ACC112 (cell line): ENCODE measurements around the gene RGS14.

ENCODE experiments used
- H2AFZ ChIP-seq: fragments of 200-600 bp; sonication (generic); one replicate; pipeline ENCODE4 v1.6.0; 2017; ENCODE audit warnings: antibody characterized with exemption, low read length; ENCODE audit not compliant: unreplicated experiment
- H3K27ac ChIP-seq: fragments of 200-600 bp; sonication (generic); 2 replicates; pipeline ENCODE4 v1.5.1; 2014; ENCODE audit warnings: low read depth, mild to moderate bottlenecking, antibody characterized with exemption, low read length, moderate library complexity
- H3K27me3 ChIP-seq: fragments of 200-600 bp; sonication (generic); 2 replicates; pipeline ENCODE4 v1.6.1; 2014; ENCODE audit warnings: mild to moderate bottlenecking, antibody characterized with exemption, low read length, moderate library complexity, mixed read lengths; ENCODE audit not compliant: insufficient read depth
- H3K36me3 ChIP-seq: fragments of 200-600 bp; sonication (generic); 2 replicates; pipeline ENCODE4 v1.6.1; 2016; ENCODE audit warnings: mild to moderate bottlenecking, antibody characterized with exemption, low read length, moderate library complexity, mixed read lengths; ENCODE audit not compliant: insufficient read depth
- H3K4me1 ChIP-seq: fragments of 200-600 bp; sonication (generic); one replicate; pipeline ENCODE4 v1.6.1; 2016; ENCODE audit warnings: low read length, mixed read lengths; ENCODE audit not compliant: insufficient read depth, unreplicated experiment, control insufficient read depth
- H3K4me3 ChIP-seq: fragments of 200-600 bp; sonication (generic); 2 replicates; pipeline ENCODE4 v1.5.1; 2014; ENCODE audit warnings: mild to moderate bottlenecking, low read depth, low read length
- H3K79me2 ChIP-seq: fragments of 200-600 bp; sonication (generic); one replicate; pipeline ENCODE4 v1.6.0; 2016; ENCODE audit warnings: low read length; ENCODE audit not compliant: control insufficient read depth, unreplicated experiment, insufficient read depth

Gene RGS14

DNA sequence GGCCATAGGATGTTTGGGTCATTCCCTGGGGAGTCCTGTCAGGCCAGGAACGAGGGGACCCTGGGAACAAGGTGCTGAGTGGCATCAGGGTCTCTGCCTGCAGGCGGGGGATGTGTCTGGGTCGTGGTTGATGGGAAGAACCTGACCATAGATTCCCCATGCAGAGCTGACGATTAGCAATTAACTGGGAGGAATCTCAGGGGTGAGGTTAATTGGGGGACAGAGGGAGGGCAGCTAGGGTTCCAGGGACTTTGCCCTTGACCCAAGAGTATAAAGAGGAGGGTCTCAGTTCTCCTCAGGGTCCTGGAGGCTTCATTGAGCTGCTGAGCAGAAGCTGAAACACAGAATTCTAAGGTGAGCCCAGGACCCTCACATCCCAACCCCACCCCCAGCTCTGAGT, 26.4 kb downstream of the RGS14 start, which contains the start of gene SLC34A1:
TSS of gene SLC34A1 (plus strand) at position 301 of the 400 bp plus-strand sequence. CDS start 1,308 bp downstream, outside the sequence.
- Histone ChIP-seq H2AFZ (no peak within 1 kb of the TSS), H3K27me3 (peaks cover 11% of the 10 kb centered on the region), H3K27ac (no peak within 1 kb of the TSS), H3K4me1 (peaks cover 10% of the 10 kb centered on the region), H3K36me3 (no peaks in the 10 kb centered on the region), H3K4me3 (no peak within 1 kb of the TSS), H3K79me2 (no peaks in the 10 kb centered on the region)

DNA sequence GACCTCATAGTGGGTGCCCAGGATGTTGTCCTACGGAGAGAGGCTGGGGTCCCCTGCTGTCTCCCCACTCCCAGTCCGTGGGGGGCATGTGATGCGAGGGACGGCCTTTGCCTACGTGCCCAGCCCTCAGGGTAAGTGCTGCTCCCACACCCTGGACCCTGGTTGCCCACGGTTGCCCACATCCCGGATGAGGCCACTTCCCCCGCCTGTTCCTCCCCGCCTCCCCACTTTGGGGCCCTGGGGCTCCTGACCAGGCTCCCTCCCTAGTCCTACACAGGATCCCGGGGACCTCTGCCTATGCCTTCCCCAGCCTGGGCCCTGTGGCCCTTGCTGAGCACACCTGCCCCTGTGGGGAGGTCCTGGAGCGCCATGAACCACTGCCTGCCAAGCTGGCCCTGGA, 28.0 kb downstream of the RGS14 start:
- Histone ChIP-seq H2AFZ (no peak overlapping the region), H3K4me1 (peaks cover 19% of the 10 kb centered on the region), H3K79me2 (no peaks in the 10 kb centered on the region), H3K4me3 (no peak overlapping the region), H3K36me3 (no peaks in the 10 kb centered on the region), H3K27me3 (peaks cover 11% of the 10 kb centered on the region), H3K27ac (no peak overlapping the region)

DNA sequence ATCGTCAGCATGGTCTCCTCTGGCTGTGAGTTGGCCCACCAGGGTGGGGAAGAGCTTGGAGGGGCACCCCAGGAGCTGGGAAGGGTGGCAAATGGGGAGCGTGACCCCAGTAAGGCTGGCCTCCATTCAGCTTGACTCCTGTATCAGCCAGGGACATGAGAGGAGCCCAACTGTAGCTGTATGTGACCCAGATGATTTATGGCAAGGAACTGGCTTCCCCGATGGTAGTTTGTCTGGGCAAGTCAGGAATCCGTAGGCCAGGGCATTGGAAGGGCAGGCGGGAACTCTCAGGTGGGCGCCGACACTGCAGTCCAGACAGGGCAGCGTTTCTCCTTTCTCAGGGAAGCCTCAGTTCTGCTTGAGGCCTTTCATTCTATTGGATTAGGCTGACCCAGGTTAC, 28.8 kb downstream of the RGS14 start:
- Histone ChIP-seq H3K4me1 (peaks cover 19% of the 10 kb centered on the region), H2AFZ (no peak overlapping the region), H3K27ac (no peak overlapping the region), H3K27me3 (peaks cover 11% of the 10 kb centered on the region), H3K79me2 (no peaks in the 10 kb centered on the region), H3K4me3 (no peak overlapping the region), H3K36me3 (no peaks in the 10 kb centered on the region)

DNA sequence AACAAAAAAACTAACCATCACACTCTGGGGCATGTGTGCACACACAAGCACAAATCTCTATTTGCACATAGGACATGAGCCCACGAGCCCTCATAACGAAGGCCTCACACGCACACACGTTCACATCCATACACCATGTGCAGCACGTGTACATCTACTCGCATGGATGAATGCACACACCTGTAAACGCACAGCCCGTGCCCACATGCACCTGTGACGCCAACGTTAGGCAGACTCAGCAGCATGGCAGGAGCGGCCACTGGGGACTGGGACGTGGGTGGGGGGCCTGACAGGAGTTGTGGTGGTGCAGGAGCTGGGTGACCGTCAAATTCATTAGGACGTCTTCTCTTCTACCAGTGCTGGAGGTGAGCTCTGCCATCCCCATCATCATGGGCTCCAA, 29.7 kb downstream of the RGS14 start:
- Histone ChIP-seq H3K79me2 (no peaks in the 10 kb centered on the region), H2AFZ (no peak overlapping the region), H3K27me3 (peaks cover 8% of the 10 kb centered on the region), H3K27ac (no peak overlapping the region), H3K4me3 (no peak overlapping the region), H3K4me1 (peaks cover 19% of the 10 kb centered on the region), H3K36me3 (no peaks in the 10 kb centered on the region)

GRCh38 chr5:177388521-177389052, 30.9 kb downstream of the RGS14 start:
- Histone ChIP-seq H3K27me3 (no peaks in the 10 kb centered on the region; the same call in 1 of the 2 replicates), H3K27ac (peak overlapping the region; percentile 84; the same call in 1 of the 2 replicates), H3K4me3 (no peak overlapping the region), H2AFZ (no peak overlapping the region), H3K79me2 (no peaks in the 10 kb centered on the region), H3K36me3 (no peaks in the 10 kb centered on the region), H3K4me1 (peaks cover 19% of the 10 kb centered on the region)

GRCh38 chr5:177389241-177390169, 31.8 kb downstream of the RGS14 start:
- peak overlapping the region; percentile 58 for H3K4me3 ChIP-seq
- 0 out of 2 replicates have a peak, but pooled peaks cover 3% of the 10 kb centered on the region for H3K27me3 ChIP-seq
- peaks cover 19% of the 10 kb centered on the region for H3K4me1 ChIP-seq
- H3K27ac ChIP-seq = peak overlapping the region; percentile 84
- H3K79me2 ChIP-seq = no peaks in the 10 kb centered on the region
- peak overlapping the region; percentile 27 for H2AFZ ChIP-seq
- no peaks in the 10 kb centered on the region for H3K36me3 ChIP-seq

GRCh38 chr5:177390363-177391300, 32.9 kb downstream of the RGS14 start:
- H3K79me2 ChIP-seq = no peaks in the 10 kb centered on the region
- H3K4me1 ChIP-seq = peaks cover 19% of the 10 kb centered on the region
- H3K27ac ChIP-seq = peak overlapping the region; percentile 84
- H3K36me3 ChIP-seq = no peaks in the 10 kb centered on the region
- no peak overlapping the region for H2AFZ ChIP-seq
- H3K4me3 ChIP-seq = no peak overlapping the region
- 0 out of 2 replicates have a peak, but pooled peaks cover 3% of the 10 kb centered on the region for H3K27me3 ChIP-seq

- Histone ChIP-seq H3K4me1 (peaks cover 19% of the 10 kb centered on the region), H3K36me3 (no peaks in the 10 kb centered on the region), H3K27me3 (0 out of 2 replicates have a peak, but pooled peaks cover 3% of the 10 kb centered on the region), H3K27ac (no peak overlapping the region), H3K4me3 (no peak overlapping the region), H2AFZ (no peak overlapping the region), H3K79me2 (no peaks in the 10 kb centered on the region)
Measured at GRCh38 chr5:177392765-177393164, 35.0 kb downstream of the RGS14 start.

- H3K27ac ChIP-seq = no peak overlapping the region
- H3K4me3 ChIP-seq = no peak overlapping the region
- H3K27me3 ChIP-seq = 0 out of 2 replicates have a peak, but pooled peaks cover 3% of the 10 kb centered on the region
- H3K79me2 ChIP-seq = no peaks in the 10 kb centered on the region
- no peak overlapping the region for H2AFZ ChIP-seq
- no peaks in the 10 kb centered on the region for H3K36me3 ChIP-seq
- peaks cover 19% of the 10 kb centered on the region for H3K4me1 ChIP-seq
Measured at GRCh38 chr5:177393206-177393765, 35.6 kb downstream of the RGS14 start.

DNA sequence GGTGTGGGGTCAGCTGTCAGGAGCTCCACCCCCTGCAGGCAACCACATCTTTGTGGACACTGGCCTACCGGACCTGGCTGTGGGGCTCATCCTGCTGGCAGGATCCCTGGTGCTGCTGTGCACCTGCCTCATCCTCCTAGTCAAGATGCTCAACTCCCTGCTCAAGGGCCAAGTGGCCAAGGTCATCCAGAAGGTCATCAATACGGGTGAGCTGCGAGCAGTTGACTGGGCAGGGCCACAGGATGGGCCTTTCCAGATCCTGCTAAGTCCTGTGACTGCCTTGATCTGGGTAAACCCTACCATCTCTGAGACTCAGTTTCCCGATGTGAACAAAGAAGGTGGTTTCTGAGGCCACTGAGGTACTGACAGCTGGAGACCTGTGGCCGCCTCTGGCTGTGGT, 36.3 kb downstream of the RGS14 start:
- Histone ChIP-seq H3K27me3 (0 out of 2 replicates have a peak, but pooled peaks cover 3% of the 10 kb centered on the region), H2AFZ (no peak overlapping the region), H3K27ac (no peak overlapping the region), H3K4me1 (peaks cover 12% of the 10 kb centered on the region), H3K79me2 (no peaks in the 10 kb centered on the region), H3K36me3 (no peaks in the 10 kb centered on the region), H3K4me3 (no peak overlapping the region)
